HG02852 (cell line): ENCODE data around the gene PHF21B.

Experiments
- ATAC-seq: cut with Tn5 transposase; IDR thresholded peaks from one replicate; pipeline ENCODE4 v1.9.1; 2021; ENCODE audit warnings: mild to moderate bottlenecking, moderate library complexity; ENCODE audit not compliant: unreplicated experiment

Gene PHF21B

DNA sequence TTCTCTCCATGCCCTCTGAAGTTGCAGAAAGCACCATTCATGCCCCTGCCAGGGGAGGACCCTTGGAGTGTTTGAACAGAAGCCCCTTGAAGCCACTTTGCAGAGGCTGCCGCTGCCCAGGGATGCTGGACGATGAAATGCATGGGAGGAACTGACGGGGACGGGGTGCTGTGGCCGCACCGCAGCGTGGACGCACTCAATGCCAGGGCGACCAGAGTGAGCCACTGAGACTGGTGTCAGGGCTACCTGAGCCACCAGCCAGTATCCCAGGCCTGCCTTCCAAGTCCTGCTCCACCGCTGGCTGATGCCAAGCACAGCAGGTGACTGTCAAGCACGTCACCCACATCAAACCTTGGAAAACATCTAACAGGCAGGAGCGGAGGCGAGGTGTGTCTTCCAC lies 17.6 kb downstream of the PHF21B start:
- ATAC-seq, result no peak

DNA sequence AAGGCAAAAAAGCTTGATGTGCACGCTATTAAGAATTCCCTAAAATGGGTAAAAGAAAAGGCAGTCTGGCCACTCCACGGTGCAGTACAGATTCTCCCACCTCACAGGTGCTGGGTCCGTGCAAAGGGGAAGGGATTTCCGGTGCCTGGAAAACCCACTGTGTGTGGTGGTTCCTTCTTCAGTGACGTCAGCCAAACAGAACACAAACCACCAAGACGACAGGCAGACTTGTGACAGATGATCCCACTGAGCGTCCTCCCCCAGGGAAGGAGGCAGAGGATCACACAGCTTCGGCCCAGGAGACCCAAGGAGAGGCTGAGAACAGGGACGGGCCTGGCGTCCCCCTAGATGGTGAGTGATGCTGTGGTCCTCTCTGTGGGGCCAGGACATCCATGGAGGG lies 18.6 kb downstream of the PHF21B start:
- no peak for ATAC-seq

DNA sequence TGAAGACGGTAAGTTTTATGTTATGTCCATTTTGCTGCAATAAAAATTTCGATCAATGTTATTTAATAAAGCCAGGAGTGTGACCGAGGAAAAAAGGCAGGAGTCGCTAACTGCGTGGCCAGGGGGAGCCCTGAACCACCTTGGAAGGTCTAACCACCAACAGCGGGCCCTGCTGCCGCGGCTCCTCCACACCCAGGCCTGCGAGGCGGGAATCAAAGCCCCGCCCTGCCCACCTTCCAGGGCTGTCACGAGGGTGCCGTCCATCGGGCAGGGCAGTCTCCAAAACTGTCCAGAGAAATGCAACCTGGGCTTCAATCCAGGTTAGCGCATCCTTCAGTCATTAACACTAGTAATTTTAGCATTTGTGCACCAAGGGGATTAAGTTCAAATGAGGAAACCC lies 19.0 kb downstream of the PHF21B start:
- ATAC-seq, result no peak

DNA sequence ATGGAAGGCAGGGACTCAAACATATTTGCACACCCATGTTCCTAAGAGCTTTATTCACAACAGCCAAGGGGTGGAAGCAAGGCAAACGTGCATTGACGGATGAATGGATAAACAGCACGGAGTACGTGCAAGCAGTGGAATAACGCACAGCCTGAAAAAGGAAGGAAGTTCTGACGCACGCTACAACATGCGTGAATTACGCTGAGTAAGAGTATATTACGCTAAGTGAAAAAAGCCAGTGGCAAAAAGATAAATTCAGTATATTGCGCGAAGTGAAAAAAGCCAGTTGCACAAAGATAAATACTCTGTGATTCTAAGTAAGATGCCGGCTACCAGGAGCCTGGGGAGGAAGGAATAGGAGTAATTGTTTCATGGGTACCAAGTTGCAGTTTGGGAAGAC lies 19.5 kb downstream of the PHF21B start:
- ATAC-seq, result no peak

DNA sequence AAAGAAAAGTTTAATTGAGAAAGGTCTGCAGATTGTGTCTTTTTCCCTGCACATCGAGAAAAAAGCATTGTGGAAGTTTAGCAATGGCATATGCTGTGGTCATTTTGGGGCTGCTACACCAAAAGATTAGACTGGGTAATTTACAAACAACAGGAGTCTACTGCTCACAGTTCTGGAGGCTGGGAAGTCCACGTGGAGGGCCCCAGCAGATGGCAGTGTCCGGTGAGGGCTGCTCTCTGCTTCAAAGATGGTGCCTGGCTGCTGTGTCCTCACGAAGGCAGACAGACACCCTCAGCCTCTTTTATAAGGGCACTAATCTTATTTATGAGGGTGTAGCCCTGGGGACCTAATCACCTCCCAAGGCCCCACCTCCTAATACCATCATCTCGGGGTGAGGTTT lies 21.1 kb downstream of the PHF21B start:
- ATAC-seq, result no peak

DNA sequence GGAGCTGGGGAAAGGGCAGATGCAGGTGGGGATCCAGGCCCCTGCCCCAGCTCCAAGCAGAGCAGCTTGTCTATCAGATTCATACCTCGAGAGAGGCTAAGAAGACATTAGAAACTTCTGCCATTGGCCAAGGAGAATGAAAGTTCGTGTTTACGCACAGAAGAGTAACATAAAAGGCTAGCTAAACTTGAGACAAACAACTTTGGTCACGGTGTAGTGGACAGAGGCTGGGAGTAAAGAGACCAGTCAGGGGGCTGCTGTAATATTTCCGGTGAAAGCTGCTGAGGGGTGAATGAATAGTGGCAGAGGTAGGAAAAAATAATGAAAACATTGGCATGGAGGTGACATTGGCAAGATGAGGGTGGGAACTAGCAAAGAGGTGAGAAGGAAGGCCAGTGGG lies 22.9 kb downstream of the PHF21B start:
- ATAC-seq, result no peak

DNA sequence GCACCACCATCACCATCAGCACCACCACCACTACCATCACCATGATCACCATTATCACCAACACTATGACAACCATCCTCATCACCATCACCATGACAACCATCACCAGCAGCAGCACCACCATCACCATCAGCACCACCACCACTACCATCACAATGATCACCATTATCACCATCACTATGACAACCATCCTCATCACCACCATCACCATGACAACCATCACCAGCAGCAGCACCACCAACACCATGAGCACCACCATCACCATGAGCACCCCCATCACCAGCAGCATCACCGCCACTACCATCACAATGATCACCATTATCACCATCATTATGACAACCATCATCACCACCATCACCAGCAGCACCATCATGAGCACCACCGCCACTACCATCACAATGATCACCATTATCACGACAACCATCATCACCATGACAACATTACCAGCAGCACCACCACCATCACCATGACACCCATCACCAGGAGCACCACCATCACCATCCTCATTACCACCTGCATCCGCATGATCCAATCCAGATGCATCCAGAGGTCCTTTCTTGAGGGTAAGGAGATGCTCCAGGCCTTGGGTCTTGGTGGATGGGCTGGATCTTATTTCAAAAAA lies 23.8 kb downstream of the PHF21B start:
- ATAC-seq, result no peak

DNA sequence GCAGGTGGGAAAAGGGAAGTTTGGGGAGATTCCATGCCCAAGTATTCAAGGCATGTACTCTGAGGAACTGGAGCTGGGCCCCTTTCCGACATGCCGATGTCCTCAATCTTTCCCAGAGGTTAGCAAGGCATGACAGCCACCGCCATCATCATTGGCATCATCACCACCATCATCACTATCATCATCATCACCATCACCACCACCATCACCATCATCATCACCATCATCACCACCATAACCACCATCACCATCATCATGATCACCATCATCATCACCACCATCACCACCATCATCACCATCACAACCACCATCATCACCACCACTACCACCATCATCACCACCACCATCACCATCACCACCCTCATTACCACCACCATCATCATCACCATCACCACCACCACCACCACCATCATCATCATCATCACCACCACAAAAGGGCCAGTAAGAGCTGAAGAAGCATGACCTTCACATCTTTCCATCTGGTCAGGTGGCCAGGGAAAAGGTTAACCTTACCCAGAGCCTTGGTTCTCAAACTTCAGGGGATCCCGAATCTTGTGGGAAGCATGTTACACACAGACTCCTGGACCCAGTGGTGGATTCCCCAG lies 25.8 kb downstream of the PHF21B start:
- no peak for ATAC-seq

DNA sequence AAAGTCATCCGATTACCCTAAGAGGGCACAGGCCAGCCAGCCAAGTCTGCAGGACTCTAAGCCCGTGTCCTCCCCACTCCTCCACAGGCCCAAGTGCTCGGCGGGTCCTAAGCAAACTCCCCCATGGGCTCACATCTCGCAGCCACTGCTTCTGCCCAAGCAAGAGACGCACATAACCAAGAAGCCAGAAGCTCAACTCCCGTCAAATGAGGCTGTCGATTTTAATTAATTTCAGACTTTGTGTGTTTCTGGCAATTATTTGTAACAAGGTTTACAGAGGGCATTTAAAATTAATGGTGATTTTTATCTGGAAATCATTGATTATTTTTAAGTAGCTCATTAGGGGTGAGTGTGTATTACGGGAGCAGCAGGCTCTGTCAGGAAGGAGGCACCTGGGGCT lies 27.4 kb downstream of the PHF21B start:
- ATAC-seq, result no peak

DNA sequence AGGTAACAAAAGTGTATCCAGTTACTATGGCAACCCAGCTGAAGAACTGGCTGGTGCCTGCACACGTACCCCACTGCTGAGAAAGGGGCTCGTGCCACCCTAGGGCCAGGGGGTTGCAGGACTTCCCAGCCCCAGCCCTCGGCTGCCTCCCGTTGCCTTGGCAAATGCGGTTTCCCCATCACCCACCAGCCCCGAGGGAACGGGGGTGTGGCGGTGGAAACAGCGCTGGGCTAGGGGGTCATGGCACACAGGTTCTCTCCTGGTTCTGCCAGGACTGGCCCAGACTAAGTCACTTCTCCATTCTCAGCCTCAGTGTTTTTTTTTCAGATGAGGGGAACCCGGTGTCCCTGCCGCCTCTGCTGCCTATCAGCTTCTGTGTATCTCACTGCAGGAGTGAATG lies 27.9 kb downstream of the PHF21B start:
- no peak for ATAC-seq

DNA sequence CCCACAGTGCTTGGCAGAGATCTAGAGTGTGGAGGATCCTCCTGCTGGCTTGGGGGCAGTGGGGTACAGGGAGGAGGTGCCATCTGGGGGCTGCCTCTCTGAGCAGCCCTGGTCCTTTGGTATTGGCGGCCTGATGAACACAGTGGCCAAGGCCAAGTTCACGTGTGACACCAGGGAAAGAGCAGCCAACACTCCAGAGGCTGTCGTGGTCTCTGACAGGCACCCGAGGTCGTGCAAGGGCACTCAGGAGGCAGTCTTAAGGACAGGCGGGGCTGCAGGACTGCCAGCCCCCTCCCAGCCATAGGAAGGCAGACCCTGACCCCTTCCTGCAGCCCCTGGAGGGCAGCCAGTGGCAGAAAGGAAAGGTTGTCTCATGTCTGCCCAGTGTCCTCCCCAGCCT lies 30.7 kb downstream of the PHF21B start:
- no peak for ATAC-seq

DNA sequence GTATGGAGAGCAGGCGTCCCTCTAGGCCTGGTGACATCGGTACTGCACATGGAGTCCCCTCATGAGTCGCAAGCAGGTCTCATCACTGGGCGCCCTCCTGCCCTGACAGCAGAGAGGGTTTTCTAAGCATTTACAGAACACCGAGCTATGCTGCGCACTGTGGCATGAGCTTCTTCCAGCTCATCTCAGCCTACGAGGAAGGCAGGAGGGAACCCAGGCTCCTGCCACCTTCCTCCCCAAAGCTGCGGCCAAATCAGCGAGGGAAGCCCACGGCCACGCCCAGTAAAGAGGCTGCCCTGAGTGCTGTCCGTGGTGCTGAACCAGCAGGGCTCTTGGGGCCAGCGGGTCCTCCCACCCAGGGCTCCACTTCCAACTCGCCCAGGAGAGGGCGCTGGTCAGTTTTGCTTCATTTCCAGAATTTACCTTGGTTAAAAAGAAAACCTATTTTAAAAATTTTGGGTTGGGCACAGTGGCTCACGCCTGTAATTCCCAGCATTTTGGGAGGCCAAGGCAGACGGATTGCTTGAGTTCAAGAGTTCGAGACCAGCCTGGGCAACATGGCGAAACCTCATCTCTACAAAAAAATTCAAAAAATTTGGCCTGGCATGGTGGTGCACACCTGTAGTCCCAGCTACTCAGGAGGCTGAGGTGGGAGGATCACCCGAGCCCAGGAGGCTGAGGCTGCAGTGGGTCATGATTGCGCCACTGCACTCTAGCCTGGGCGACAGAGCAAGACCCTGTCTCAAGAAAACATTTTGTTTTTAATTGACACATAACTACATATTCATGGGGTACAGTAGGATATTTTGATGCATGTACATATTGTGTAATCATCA lies 34.2 kb downstream of the PHF21B start:
- no peak for ATAC-seq

DNA sequence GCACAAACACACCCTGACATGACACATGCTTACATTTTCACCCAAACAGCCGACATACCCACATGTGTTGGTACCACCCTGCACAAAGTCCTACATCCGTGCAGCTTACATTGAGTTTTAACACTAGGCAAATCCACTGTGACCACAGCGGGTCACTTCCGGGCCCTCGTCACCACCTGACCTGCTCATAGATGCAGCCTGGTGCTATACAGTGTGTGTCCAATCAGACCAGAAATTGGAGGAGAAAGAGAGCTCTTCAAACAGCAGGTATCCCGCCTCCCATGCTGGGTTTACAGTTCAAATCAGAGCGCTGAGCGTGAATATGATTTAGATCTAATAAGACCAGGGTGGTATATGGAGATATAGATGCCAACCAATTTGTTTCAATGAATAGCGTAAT lies 35.4 kb downstream of the PHF21B start:
- ATAC-seq, result no peak

DNA sequence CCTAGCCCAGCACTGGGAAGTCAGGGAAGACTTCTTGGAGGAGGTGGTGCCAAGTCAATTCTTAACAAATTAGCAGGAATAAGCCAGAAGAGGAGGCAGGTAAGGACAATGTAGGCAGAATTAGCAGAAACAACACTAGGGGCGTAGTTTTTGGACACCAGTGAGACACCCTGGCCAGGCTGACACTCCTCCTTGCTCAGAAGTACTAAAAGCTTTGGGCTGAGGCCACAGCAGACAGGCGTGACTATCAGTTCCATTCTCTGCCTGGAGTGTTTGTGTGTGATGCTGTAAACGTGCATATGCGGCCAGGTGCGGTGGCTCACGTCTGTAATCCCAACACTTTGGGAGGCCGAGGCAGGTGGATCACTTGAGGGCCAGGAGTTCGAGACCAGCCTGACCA lies 36.0 kb downstream of the PHF21B start:
- no peak for ATAC-seq

DNA sequence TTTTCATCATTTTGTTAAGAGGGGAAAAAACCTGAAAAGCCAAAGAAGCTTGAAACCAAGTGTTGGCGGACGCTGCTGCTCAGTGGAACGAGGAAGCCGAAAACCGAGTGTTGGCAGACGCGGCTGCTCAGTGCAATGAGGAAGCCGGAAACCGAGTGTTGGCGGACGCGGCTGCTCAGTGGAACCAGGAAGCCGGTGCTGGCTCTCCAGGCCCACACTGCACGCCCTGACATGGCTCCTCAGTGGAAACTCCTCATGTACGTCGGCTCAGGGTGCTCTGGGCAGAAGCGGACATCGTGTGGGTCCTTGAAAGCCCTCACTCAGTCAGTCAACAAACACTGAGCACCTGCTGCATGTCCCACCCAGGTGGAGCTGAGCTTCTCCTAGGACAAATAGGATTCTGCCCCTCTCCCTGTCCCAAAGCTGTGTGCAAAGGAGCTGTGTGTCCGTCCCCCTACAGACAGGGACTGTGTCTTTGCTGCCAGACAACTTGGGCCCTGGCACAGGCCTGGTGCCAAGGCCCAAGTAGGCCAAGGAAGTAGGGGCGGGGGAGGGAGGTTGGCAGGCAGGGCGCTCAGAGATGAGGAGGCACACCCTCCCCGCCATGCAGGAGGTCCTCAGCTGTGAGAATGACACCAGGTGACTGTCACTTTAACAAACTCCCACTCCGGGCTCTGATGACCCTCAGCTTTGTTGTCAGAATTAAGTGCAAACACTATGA lies 37.3 kb downstream of the PHF21B start:
- ATAC-seq, result no peak

DNA sequence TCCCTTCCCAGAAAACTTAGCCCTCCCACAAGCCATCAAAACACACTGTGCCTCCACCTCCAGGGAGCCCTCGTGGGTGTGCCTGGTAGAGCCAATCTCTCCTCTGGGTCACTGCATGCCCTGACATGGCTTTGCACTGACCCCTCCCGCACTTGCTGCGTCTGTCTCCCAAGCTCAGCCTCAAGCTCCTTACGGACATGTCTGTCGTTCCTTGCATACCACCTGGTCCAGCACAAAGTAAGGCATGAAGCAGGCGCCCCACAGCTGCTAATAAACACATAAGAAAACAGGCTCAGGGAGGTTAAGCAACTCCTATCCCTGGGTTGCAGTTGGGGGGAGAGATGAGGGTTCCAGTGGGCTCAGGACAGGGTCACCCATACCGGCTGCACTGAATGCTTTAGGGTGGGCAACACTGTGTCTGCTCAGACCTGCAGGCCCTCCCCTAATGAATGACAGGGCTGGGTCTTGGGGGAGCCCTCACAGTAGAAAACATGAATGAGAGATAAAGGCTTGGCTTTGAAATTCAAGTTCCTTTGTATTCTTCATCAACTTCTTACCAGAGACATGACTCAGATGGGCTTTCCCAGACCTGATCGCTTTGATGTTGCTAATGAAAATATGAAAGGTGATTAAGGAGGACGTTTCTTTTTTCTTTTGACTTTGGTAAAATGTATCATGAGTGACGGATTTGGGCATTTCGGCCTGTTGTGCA lies 38.0 kb downstream of the PHF21B start:
- ATAC-seq, result no peak

DNA sequence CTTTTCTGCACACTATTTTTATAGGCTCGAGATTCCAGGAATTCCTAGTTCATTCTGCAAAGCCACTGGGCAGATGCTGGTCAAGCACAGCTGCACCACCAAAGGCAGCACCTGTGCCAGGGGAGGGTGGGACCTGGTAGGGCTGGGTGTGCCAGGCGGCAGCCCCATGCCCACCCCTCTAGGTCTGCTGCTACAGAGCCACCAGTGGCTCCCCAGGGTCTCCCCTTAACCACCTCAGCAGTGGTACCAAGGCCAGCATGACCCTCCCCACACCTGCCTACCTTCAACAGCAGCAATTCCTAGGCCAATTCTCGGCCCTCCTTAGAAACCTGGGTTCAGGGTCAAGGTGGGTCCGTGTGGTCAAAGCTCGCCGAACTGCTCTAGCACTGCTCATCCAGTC lies 39.5 kb downstream of the PHF21B start:
- ATAC-seq, result no peak

DNA sequence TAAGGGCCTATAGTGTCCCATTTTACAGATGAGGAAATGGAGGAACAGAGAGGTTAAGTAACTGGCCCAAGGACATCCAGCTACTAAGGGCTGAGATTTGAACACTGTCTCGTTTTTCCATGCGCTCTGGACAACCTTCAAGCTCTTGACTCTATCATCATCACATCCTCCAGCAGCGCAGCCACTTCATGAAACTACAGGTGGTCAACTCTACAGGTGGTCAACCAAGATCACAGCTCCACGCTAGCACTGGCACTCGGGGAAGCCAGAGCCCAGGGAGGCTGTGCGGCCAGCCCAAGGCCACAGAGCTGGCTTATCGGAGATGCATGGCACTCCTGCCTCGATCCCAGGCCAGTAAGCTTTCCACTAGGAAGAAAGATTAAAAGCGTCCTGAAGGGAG lies 40.0 kb downstream of the PHF21B start:
- no peak for ATAC-seq

DNA sequence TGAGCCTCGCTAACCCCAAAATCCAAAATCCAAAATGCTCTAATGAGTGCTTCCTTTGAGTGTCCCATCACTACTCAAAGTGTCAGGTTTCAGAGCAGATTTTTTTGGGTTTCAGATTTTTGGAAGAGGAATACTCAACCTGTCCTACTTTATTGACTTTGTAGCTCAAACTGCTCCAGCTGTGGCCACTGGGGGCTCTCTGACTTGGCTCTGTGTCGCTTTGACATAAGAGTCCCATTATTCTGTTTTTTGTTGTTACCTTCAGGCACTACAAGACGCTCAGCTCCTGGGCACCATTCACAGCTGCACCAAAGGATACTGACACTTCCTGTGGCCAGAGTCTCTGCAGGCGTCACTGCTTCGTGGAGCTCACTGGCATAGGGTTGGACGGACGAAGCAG lies 41.1 kb downstream of the PHF21B start:
- ATAC-seq, result no peak

DNA sequence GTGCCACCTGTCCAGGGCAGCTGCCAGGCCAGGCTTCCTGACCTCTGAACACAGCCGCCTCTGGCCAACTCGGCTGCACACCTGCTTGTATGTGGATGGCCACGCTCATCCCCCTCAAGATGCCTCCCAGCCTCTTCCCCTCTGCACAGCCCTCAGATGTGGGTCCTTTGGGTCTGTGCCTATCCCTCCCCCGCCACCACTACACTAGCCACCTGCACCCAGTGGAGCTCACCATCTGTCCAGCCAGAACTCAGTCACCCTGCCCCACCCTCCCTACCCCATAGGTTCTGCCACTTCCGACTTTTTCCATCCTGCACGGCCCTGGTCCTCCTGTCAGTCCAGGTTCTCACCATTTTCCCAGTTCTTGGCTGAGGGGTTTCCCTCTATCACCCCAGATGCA lies 44.6 kb downstream of the PHF21B start:
- ATAC-seq, result no peak

DNA sequence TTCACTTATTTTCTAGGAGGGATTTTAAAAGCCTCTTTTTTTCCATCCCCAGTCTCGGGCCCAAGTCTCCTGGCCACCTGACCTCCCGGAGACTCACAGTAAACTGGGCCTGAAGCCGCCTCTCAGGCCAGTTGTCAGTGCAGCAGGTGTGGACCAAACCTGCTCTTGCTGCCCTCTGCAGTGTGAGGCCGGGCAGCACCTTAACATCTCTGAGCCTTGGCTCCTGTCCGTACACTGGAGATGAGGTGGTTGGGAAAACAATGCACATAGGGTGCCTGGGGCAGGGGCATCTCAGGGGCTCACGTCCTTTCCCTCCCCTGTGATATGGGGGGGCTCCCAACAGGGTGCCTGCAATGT lies 45.1 kb downstream of the PHF21B start:
- no peak for ATAC-seq
